ENCODE measurements around the gene TRIM8. TPM values are rescaled to one million over a fixed set of nuclear protein-coding genes. Genes with fewer than 3 reads are reported as not detected.

TRIM8 gene
- total and polyA plus RNA-seq, 2 of the 8 experiments (the other 6 are each of a cell fraction or from before 2014, with no cell fraction given): 24.9 to 38.8 TPM

GRCh38 chr10:102605712-102606111, 38.6 kb upstream of the TRIM8 start:
- H3K4ac ChIP-seq (replicated peaks; ENCODE audit: insufficient read length, low read depth, low read length): no peak overlapping the region
- no peak overlapping the region for H3K4me2 ChIP-seq (ENCODE audit: insufficient read depth in 1 of 2, low read depth in 2 of 2, low read length in 2 of 2)
- H3K18ac ChIP-seq (ENCODE audit: extremely low read depth, low read length): no peak overlapping the region
- H3K14ac ChIP-seq (ENCODE audit: insufficient read length): no peak overlapping the region
- no peak overlapping the region for H2BK12ac ChIP-seq (ENCODE audit: low read depth, low read length)
- H3K56ac ChIP-seq (replicated peaks; ENCODE audit: insufficient read length, low read depth, low read length): no peak overlapping the region
- H3K79me2 ChIP-seq (ENCODE audit: control insufficient read depth in 1 of 2, insufficient read depth in 2 of 2, low read length in 2 of 2): no peaks in the 10 kb centered on the region
- 89% methylated on average over 5 of the region's 5 CpGs; no CpG with 5 or more reads in 1 of the 2 experiments for WGBS, 2 experiments (ENCODE audit: extremely low coverage in 1 of 2, insufficient coverage in 1 of 2, insufficient read length in 1 of 2, insufficient replicate concordance in 2 of 2, low coverage in 1 of 2, low lambda C conversion rate in 2 of 2, missing lambda C conversion rate in 1 of 2)
- no peak overlapping the region for H3K23ac ChIP-seq (ENCODE audit: insufficient read length)
- H2AFZ ChIP-seq (ENCODE audit: low read length): no peak overlapping the region
- no peak overlapping the region for H3K9ac ChIP-seq (replicated peaks in 1 of 4; ENCODE audit: extremely low read depth in 1 of 4, low read depth in 3 of 4, low read length in 3 of 4)
- no peaks in the 10 kb centered on the region for H3K36me3 ChIP-seq (ENCODE audit: control insufficient read depth in 2 of 4, insufficient read depth in 4 of 4, low read length in 3 of 4)
- no peak overlapping the region for H4K5ac ChIP-seq (ENCODE audit: insufficient read length, low read depth, low read length)
- H2BK20ac ChIP-seq (ENCODE audit: low read length): no peak overlapping the region
- H3K9me3 ChIP-seq (ENCODE audit: insufficient read depth in 2 of 2, low read depth in 1 of 2, low read length in 1 of 2): no peaks in the 10 kb centered on the region
- no peaks in the 10 kb centered on the region for H3K23me2 ChIP-seq (ENCODE audit: low read depth, low read length)
- no peak overlapping the region for H2BK5ac ChIP-seq (ENCODE audit: low read depth, low read length)
- H3K4me3 ChIP-seq (ENCODE audit: extremely low read depth in 1 of 4, insufficient read depth in 2 of 4, low read depth in 3 of 4, low read length in 4 of 4): no peak overlapping the region
- H4K8ac ChIP-seq (ENCODE audit: extremely low read depth, insufficient read depth, low read length): no peak overlapping the region
- H2BK120ac ChIP-seq (replicated peaks; ENCODE audit: low read depth, low read length): no peak overlapping the region
- no peak overlapping the region for H4K91ac ChIP-seq (replicated peaks; ENCODE audit: insufficient read length, low read length)
- ChIA-PET POLR2A (ENCODE audit: partially characterized antibody) (interaction anchor here (1.6 kb wide), 1 partner anchor 39 kb away, joined by 4 read pairs; the partner anchor contains the start of gene TRIM8), CTCF (ENCODE audit: partially characterized antibody) (interaction anchor here (0.8 to 8.9 kb wide), 11 partner anchors 8 to 62 kb away, joined by 3 to 69 read pairs (median 4); no protein-coding TSS in a partner anchor)
- no peak overlapping the region for H2BK15ac ChIP-seq (ENCODE audit: low read length)
- H2AK5ac ChIP-seq (ENCODE audit: low read depth, low read length): no peak overlapping the region
- FAIRE-seq: no peak
- H3K79me1 ChIP-seq (ENCODE audit: low read depth, low read length): no peaks in the 10 kb centered on the region
- H3K4me1 ChIP-seq (replicated peaks in 1 of 4; ENCODE audit: control insufficient read depth in 3 of 4, insufficient read depth in 4 of 4, low read length in 3 of 4): no peaks in the 10 kb centered on the region
- H4K20me1 ChIP-seq (replicated peaks in 1 of 2; ENCODE audit: control insufficient read depth in 1 of 2, insufficient read depth in 2 of 2, low read length in 2 of 2): peaks cover 0 to 1% of the 10 kb centered on the region in 2 experiments
- TF ChIP-seq HDAC6 (IDR thresholded peaks at IDR 0.05; ENCODE audit: low read depth, low read length) (no peak), POLR2AphosphoS5 (IDR thresholded peaks at IDR 0.05; ENCODE audit: low read depth, low read length) (no peak)
- H3K27me3 ChIP-seq (replicated peaks in 1 of 4; ENCODE audit: control insufficient read depth in 3 of 4, extremely low read depth in 1 of 4, insufficient read depth in 3 of 4, low read length in 3 of 4): no peaks in the 10 kb centered on the region
- no peak overlapping the region for H3K27ac ChIP-seq (ENCODE audit: low read depth, low read length)
- DNase-seq (ENCODE audit: low read depth in 1 of 2, low spot score in 2 of 2): no peak
